Mucosa of descending colon (tissue), 3 donors: ENCODE results near the gene TTBK1. TPM values are rescaled to one million over a fixed set of nuclear protein-coding genes. Genes with fewer than 3 reads are reported as not detected.
A peak's percentile ranks its signal among the peaks of the same experiment; 100 is the strongest.

Experiments used
- ATAC-seq: fragments of 200-7000 bp; cut with Tn5 transposase; one replicate; pipeline ENCODE4 v1.9.1; 2020; ENCODE audit warnings: mild to moderate bottlenecking, moderate library complexity
- DNase-seq, 3 donors: peaks; one replicate each; pipeline ENCODE4 v3.0.0-alpha.2; 2020
- H3K36me3 ChIP-seq: fragments of 200-600 bp; one replicate; pipeline ENCODE4 v1.8.0; 2021; ENCODE audit warnings: low read depth, mild to moderate bottlenecking
- H3K4me1 ChIP-seq: fragments of 200-600 bp; one replicate; pipeline ENCODE4 v1.8.0; 2021; ENCODE audit warnings: low read depth, mild to moderate bottlenecking
- H3K4me3 ChIP-seq: fragments of 200-600 bp; one replicate; pipeline ENCODE4 v1.8.0; 2021; ENCODE audit warnings: mild to moderate bottlenecking
- H3K9me3 ChIP-seq: fragments of 200-600 bp; one replicate; pipeline ENCODE4 v1.8.0; 2021; ENCODE audit warnings: mild to moderate bottlenecking
- intact Hi-C, 2 donors: fragments of 100-400 bp; cut with DNase I in 1 of 2; cut with micrococcal nuclease in 1 of 2; formaldehyde crosslinking; loops; one replicate each; pipeline versions ENCODE4 v1.11.0 to v1.11.1; 2022; cut with DNase I, micrococcal nuclease
- total RNA-seq, 3 donors: library from RNA; stranded (reverse); fragmentation: NEBNext Ultra II Directional in 2 of 3; extraction: Animal tissue kit (Norgen Biotek cat#: 25700) in 2 of 3; gene quantifications; one replicate each; pipeline versions ENCODE4 v1.2.1 to v1.2.4, GENCODE V29; 2021 to 2023
- TF ChIP-seq, protein P1 (sequence below): fragments of 200-600 bp; IDR thresholded peaks from one replicate; pipeline ENCODE4 v1.8.0; 2022; ENCODE audit warnings: antibody characterized with exemption, mild to moderate bottlenecking
- donor health status: DM: no; HTN: no; CAD: no; lungs with moderate emphysema.
- donor health status: DM: no; HTN: no; CAD: no.
- donor health status: DM: no; HTN: yes; CAD: no.

TTBK1 gene
- total RNA-seq, 3 donors from 2014 or later, result 0.24 to 0.95 (median 0.93) TPM

DNA sequence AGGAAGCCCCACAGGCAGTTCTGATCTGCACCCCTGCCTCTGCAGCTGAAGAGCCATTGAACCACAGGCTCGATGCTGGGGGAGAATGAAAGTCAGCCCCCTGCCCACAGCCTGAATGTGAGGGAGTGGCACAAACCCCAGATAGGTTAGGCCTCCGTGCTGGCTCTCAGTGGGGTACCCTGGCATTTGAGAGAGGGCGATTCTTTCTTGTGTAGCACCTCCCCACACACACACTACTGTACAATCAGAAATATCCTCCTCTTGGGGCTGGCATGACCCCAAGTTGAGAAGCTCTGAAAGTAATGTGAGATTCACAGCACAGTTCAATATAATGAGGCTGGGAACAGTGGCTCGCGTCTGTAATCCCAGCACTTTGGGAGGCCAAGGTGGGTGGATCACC, 17.9 kb downstream of the TTBK1 start:
- Histone ChIP-seq H3K9me3 (no peaks in the 10 kb centered on the region), H3K36me3 (no peaks in the 10 kb centered on the region), H3K4me3 (no peak overlapping the region), H3K4me1 (no peaks in the 10 kb centered on the region)
- intact Hi-C loops, result loop anchor here (5.0 to 10.0 kb wide), 2 partner anchors 74 to 76 kb away; no protein-coding TSS in a partner anchor
- DNase-seq, result no peak
- TF ChIP-seq, protein P1, sequence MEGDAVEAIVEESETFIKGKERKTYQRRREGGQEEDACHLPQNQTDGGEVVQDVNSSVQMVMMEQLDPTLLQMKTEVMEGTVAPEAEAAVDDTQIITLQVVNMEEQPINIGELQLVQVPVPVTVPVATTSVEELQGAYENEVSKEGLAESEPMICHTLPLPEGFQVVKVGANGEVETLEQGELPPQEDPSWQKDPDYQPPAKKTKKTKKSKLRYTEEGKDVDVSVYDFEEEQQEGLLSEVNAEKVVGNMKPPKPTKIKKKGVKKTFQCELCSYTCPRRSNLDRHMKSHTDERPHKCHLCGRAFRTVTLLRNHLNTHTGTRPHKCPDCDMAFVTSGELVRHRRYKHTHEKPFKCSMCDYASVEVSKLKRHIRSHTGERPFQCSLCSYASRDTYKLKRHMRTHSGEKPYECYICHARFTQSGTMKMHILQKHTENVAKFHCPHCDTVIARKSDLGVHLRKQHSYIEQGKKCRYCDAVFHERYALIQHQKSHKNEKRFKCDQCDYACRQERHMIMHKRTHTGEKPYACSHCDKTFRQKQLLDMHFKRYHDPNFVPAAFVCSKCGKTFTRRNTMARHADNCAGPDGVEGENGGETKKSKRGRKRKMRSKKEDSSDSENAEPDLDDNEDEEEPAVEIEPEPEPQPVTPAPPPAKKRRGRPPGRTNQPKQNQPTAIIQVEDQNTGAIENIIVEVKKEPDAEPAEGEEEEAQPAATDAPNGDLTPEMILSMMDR, result no peak
- ATAC-seq, result no peak

DNA sequence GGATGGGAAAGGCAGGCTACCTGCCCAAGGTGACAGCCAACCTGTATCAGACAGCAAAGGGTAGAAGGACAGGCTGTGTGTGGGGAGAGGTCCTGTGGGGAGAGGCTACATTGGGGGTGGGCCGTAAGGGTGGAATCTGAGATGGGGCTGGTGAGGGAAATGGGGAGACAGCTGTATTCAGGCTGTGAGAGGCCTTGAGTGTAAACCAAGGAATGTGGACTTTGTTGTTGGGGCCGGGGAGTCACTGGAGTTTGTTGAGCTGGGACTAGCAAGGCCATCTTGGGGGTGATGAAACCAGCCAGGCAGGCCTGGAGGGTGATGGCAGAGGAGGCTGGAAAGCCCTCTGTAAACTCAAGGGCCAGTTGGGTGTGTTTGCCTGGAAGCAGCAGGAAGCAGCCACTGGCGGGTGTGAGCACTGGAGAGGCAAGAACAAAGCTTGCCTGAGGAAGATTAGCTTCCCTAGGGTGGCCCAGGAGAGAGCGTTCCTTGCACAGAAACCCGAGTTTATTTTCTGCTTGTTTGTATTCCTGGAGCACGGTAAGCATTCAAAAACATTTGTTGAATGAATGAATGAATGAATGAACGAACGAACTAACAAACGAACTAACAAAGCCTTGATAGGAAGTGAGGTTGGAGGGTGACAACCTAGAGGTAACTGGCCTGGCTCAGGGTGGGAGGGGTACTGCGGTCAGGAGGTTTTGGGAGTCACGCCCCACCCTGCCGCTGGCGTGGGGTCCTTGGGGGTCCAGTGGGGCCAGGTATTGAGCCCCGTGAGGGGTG, 18.9 kb downstream of the TTBK1 start:
- Histone ChIP-seq H3K4me1 (peaks cover 1% of the 10 kb centered on the region), H3K36me3 (no peaks in the 10 kb centered on the region), H3K4me3 (no peak overlapping the region), H3K9me3 (no peaks in the 10 kb centered on the region)
- DNase-seq (peak in 1 of 3 donors; percentile 54), ATAC-seq (peak; percentile 52)
- TF ChIP-seq, protein P1, result no peak
- intact Hi-C loops, result loop anchor here (5.0 to 10.0 kb wide), 2 partner anchors 73 to 75 kb away; no protein-coding TSS in a partner anchor

DNA sequence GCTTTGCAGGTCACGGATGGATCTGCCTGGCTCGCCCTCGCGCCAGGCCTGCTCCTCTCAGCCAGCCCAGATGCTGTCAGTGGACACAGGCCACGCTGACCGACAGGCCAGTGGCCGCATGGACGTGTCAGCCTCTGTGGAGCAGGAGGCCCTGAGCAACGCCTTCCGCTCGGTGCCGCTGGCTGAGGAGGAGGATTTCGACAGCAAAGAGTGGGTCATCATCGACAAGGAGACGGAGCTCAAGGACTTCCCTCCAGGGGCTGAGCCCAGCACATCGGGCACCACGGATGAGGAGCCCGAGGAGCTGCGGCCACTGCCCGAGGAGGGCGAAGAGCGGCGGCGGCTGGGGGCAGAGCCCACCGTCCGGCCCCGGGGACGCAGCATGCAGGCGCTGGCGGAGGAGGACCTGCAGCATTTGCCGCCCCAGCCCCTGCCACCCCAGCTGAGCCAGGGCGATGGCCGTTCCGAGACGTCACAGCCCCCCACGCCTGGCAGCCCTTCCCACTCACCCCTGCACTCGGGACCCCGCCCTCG, 19.6 kb downstream of the TTBK1 start:
- peak in 2 of 3 donors; percentile 33 to 58 for DNase-seq
- Histone ChIP-seq H3K36me3 (no peaks in the 10 kb centered on the region), H3K9me3 (no peaks in the 10 kb centered on the region), H3K4me3 (no peak overlapping the region), H3K4me1 (peaks cover 8% of the 10 kb centered on the region)
- ATAC-seq, result no peak
- TF ChIP-seq, protein P1, result no peak
- intact Hi-C loops, result loop anchor here (5.0 to 10.0 kb wide), 2 partner anchors 72 to 74 kb away; no protein-coding TSS in a partner anchor

DNA sequence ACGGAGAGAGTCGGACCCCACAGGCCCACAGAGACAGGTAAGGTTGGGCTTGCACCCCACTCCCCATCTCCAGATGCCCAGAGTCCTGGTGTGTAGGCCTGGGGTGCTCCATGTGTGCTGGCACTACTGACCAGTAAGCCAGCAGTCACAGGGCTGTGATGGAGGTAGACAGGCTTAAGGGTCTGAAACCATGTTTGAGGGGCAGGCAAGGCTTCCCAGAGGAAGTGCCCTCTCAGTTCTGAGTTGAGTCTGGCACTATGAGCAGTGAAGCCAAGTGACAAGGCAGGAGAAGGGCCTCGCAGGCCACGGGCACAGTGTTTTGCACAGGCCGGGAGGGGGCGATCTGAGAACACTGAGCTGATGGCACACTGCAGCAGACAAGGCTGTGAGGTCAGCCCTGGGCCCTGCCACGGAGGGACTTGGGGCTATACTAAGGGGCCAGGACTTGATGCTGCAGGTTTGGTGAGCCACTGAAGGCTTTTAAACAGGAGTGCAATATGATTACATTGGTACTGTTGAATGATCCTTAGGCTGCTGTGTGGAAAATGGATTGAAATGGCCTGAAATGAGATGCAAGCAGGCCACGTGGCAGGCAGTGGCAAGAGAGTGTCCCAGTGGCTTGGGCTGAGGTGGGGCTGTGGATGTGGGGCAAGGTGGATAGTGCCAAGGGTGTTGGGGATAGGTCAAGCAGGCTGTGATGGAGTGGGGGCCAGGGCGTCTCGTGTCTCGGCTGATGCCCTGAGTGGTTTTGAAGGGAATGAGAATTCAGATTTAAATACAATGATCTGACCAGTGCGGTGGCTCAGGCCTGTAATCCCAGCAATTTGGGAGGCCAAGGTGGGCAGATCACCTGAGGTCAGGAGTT, 20.3 kb downstream of the TTBK1 start:
- peak; percentile 87 for ATAC-seq
- TF ChIP-seq, protein P1, result peak; percentile 78
- DNase-seq, result peak; percentile 81 to 91 (median 87)
- Histone ChIP-seq H3K9me3 (no peaks in the 10 kb centered on the region), H3K4me1 (peaks cover 15% of the 10 kb centered on the region), H3K4me3 (no peak overlapping the region), H3K36me3 (no peaks in the 10 kb centered on the region)
- intact Hi-C loops, result loop anchor here (5.0 to 10.0 kb wide), 2 partner anchors 71 to 74 kb away; no protein-coding TSS in a partner anchor

DNA sequence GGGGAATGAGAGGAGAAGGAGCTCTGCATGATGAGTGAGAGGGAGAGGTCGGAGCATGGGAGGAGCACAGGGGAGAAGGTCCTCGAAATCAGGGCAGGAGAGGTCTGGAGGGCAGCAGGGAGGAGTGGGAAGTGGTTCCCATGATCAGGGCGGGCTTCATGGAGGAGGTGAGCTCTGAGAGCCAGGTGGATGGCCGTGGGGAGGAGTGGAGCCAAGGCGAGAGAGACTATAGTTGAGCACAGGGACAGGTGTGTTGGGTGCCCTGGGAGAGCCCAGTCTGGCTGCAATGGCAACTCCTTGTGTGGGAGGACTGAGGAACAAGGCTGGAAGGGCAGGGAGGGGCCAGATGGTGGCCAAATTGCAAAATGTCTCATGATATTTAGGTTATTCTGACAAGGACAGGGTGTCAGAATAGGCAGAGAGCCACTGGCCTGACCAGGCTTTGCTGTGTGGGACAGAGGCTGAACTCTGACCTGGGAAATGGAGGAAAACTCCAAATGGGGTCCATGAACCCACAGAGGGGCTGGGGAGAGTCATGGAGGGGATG, 21.4 kb downstream of the TTBK1 start:
- no peak for DNase-seq
- TF ChIP-seq, protein P1, result no peak

More for the DNA sequence above, 21.4 kb downstream of the TTBK1 start:
- no peak for ATAC-seq
- intact Hi-C loops, result loop anchor here (5.0 to 10.0 kb wide), 2 partner anchors 70 to 73 kb away; no protein-coding TSS in a partner anchor
- no peaks in the 10 kb centered on the region for H3K36me3 ChIP-seq
- no peaks in the 10 kb centered on the region for H3K9me3 ChIP-seq
- peaks cover 26% of the 10 kb centered on the region for H3K4me1 ChIP-seq
- H3K4me3 ChIP-seq, result no peak overlapping the region
